PC-3 (cell line): ENCODE data around the gene RRAGB. TPM values are rescaled to one million over a fixed set of nuclear protein-coding genes. Genes with fewer than 3 reads are reported as not detected.

Experiments used
- ATAC-seq: fragments of 200-7000 bp; cut with Tn5 transposase; 2 replicates; pipeline ENCODE4 v1.9.1; 2020; ENCODE audit warnings: mild to moderate bottlenecking, moderate library complexity
- BruUV-seq: library from RNA; stranded (reverse); fragments of 400-500 nt; replicated peaks from 2 replicates; lab custom pipeline; 2021; lab: Mats Ljungman, UMichigan
- CTCF ChIA-PET: fragments of 300-600 bp; sonication (Branson Sonifier 250); formaldehyde crosslinking; loops from one replicate; lab custom pipeline; 2022; ENCODE audit warnings: antibody characterized with exemption; lab: Charles Lee
- POLR2A ChIA-PET: fragments of 300-600 bp; sonication (Branson Sonifier 250); formaldehyde crosslinking; loops from one replicate; lab custom pipeline; 2022; ENCODE audit warnings: antibody characterized with exemption; ENCODE audit not compliant: unreplicated experiment; lab: Charles Lee
- DNase-seq: peaks from one replicate; pipeline ENCODE4 v3.0.0-alpha.2; 2015
- H2AFZ ChIP-seq: fragments of 300-600 bp; sonication (generic); 2 replicates; pipeline ENCODE4 v1.6.0; 2016; ENCODE audit warnings: antibody characterized with exemption, low read length
- H3F3A ChIP-seq: fragments of 300-600 bp; sonication (generic); one replicate; pipeline ENCODE4 v1.6.0; 2017; ENCODE audit warnings: antibody characterized with exemption, low read length, control low read depth, mild to moderate bottlenecking; ENCODE audit not compliant: unreplicated experiment
- H3K27ac ChIP-seq: fragments of 300-600 bp; sonication (generic); 2 replicates; pipeline ENCODE4 v1.5.1; 2016; ENCODE audit warnings: mild to moderate bottlenecking, low read length
- H3K27me3 ChIP-seq: fragments of 300-600 bp; sonication (generic); 2 replicates; pipeline ENCODE4 v1.6.1; 2016; ENCODE audit warnings: low read length, mixed read lengths
- H3K36me3 ChIP-seq: fragments of 300-600 bp; sonication (generic); 2 replicates; pipeline ENCODE4 v1.6.1; 2016; ENCODE audit warnings: low read depth, mixed run types, low read length, mixed read lengths
- H3K4me1 ChIP-seq: fragments of 300-600 bp; sonication (generic); 2 replicates; pipeline ENCODE4 v1.5.1; 2016; ENCODE audit warnings: low read length; ENCODE audit not compliant: insufficient read depth
- H3K4me2 ChIP-seq: fragments of 300-600 bp; sonication (generic); 2 replicates; pipeline ENCODE4 v1.6.0; 2016; ENCODE audit warnings: low read length
- H3K4me3 ChIP-seq: fragments of 300-600 bp; sonication (generic); 2 replicates; pipeline ENCODE4 v1.5.1; 2016; ENCODE audit warnings: mild to moderate bottlenecking, low read length, mixed read lengths
- H3K79me2 ChIP-seq: fragments of 300-600 bp; sonication (generic); 2 replicates; pipeline ENCODE4 v1.6.1; 2017; ENCODE audit warnings: low read length, mixed read lengths
- H3K9ac ChIP-seq: fragments of 300-600 bp; sonication (generic); 2 replicates; pipeline ENCODE4 v1.6.0; 2016; ENCODE audit warnings: mild to moderate bottlenecking, low read length
- H3K9me2 ChIP-seq: fragments of 300-600 bp; sonication (generic); replicated peaks from 2 replicates; pipeline ENCODE4 v1.6.1; 2016; ENCODE audit warnings: mixed run types, low read length, mixed read lengths
- H3K9me3 ChIP-seq: fragments of 300-600 bp; sonication (generic); 2 replicates; pipeline ENCODE4 v1.6.1; 2016; ENCODE audit warnings: low read length, mixed read lengths
- H4K20me1 ChIP-seq: fragments of 300-600 bp; sonication (generic); 2 replicates; pipeline ENCODE4 v1.6.1; 2016; ENCODE audit warnings: low read length, mixed read lengths
- CTCF ChIP-seq: fragments of 300-600 bp; sonication (generic); conservative IDR thresholded peaks from 2 replicates; pipeline ENCODE4 v1.5.1; 2017; ENCODE audit warnings: antibody characterized with exemption, low read depth, mild to moderate bottlenecking, low read length
- EZH2 ChIP-seq: fragments of 300-600 bp; sonication (generic); IDR thresholded peaks from one replicate; pipeline ENCODE4 v1.6.1; 2017; ENCODE audit warnings: antibody characterized with exemption, mild to moderate bottlenecking, low read length; ENCODE audit not compliant: unreplicated experiment
- EZH2phosphoT487 ChIP-seq: fragments of 300-600 bp; sonication (generic); IDR thresholded peaks from 2 replicates; pipeline ENCODE4 v1.6.1; 2018; ENCODE audit warnings: mild to moderate bottlenecking, antibody characterized with exemption, low read length, borderline replicate concordance
- intact Hi-C: fragments of 100-400 bp; cut with micrococcal nuclease; formaldehyde crosslinking; loops from 2 replicates; pipeline ENCODE4 v1.9.0; 2023
- total RNA-seq: library from RNA; depleted of rRNA; stranded (reverse); fragments of >200 nt; gene quantifications from 2 replicates; pipeline ENCODE4 v1.2.3, GENCODE V29; 2014

The RRAGB gene
- total RNA-seq, 1 experiment from 2014 or later = 9.5 TPM

- Histone ChIP-seq H2AFZ (peak overlapping the region; percentile 95), H3K4me2 (peak overlapping the region; percentile 97), H3K9me3 (no peaks in the 10 kb centered on the region), H3K36me3 (no peaks in the 10 kb centered on the region), H4K20me1 (no peaks in the 10 kb centered on the region), H3K4me3 (peak overlapping the region; percentile 66), H3F3A (no peaks in the 10 kb centered on the region), H3K4me1 (peaks cover 8% of the 10 kb centered on the region), H3K79me2 (peaks cover 12% of the 10 kb centered on the region), H3K9me2 (no peaks in the 10 kb centered on the region), H3K27ac (no peak overlapping the region), H3K27me3 (no peaks in the 10 kb centered on the region), H3K9ac (0 out of 2 replicates have a peak overlapping the region, but pooled peaks have one; percentile 24)
- TF ChIP-seq EZH2phosphoT487 (no peak), CTCF (no peak), EZH2 (no peak)
- DNase-seq = no peak
- CTCF ChIA-PET = no interaction called here
- no TSS peak for BruUV-seq
- POLR2A ChIA-PET = no interaction called here
- intact Hi-C loops = loop anchor here (1.0 to 10.0 kb wide), 2 partner anchors 48 to 191 kb away; no protein-coding TSS in a partner anchor
- no peak for ATAC-seq
Observed at GRCh38 chrX:55716937-55717336, 612 bp upstream of the RRAGB start.

- Histone ChIP-seq H3K79me2 (no peaks in the 10 kb centered on the region), H3K9me3 (no peaks in the 10 kb centered on the region), H3K27me3 (no peaks in the 10 kb centered on the region), H3K36me3 (peaks cover 16% of the 10 kb centered on the region), H3K4me2 (no peak overlapping the region), H3K4me1 (no peaks in the 10 kb centered on the region), H3F3A (no peaks in the 10 kb centered on the region), H2AFZ (no peak overlapping the region), H3K27ac (no peak overlapping the region), H3K9ac (no peak overlapping the region), H4K20me1 (no peaks in the 10 kb centered on the region), H3K9me2 (no peaks in the 10 kb centered on the region), H3K4me3 (no peak overlapping the region)
- ChIA-PET POLR2A (no interaction called here), CTCF (no interaction called here)
- intact Hi-C loops = no loop called here
- ATAC-seq (no peak), DNase-seq (no peak)
- TF ChIP-seq EZH2phosphoT487 = no peak
- TF ChIP-seq CTCF = no peak
- no TSS peak for BruUV-seq
Observed at GRCh38 chrX:55731826-55732225, 14.3 kb downstream of the RRAGB start.

GRCh38 chrX:55738969-55739368, 21.4 kb downstream of the RRAGB start:
- Histone ChIP-seq H3K36me3 (no peaks in the 10 kb centered on the region; the same call in 1 of the 2 replicates), H4K20me1 (no peaks in the 10 kb centered on the region), H3K9me2 (no peaks in the 10 kb centered on the region), H3K27me3 (no peaks in the 10 kb centered on the region), H3K4me2 (no peak overlapping the region), H3K9me3 (no peaks in the 10 kb centered on the region), H3K79me2 (no peaks in the 10 kb centered on the region), H3K27ac (no peak overlapping the region), H3K4me3 (no peak overlapping the region), H3K4me1 (peaks cover 11% of the 10 kb centered on the region), H2AFZ (no peak overlapping the region), H3K9ac (no peak overlapping the region), H3F3A (no peaks in the 10 kb centered on the region)
- ATAC-seq (no peak), DNase-seq (no peak)
- ChIA-PET CTCF (no interaction called here), POLR2A (no interaction called here)
- TF ChIP-seq EZH2phosphoT487 = no peak
- no peak for TF ChIP-seq EZH2
- no peak for TF ChIP-seq CTCF
- intact Hi-C loops = no loop called here
- BruUV-seq = no TSS peak
